NOMO-1 (cell line): Measurements from ENCODE around the gene OR10H1.
"Not testable (repeated sequence)": the region's sequence is repeated elsewhere in the genome, so short reads cannot be mapped to it uniquely, and the experiment has no call there.

Experiments
- DNase-seq, 2 experiments: peaks; one replicate each; lab custom pipeline; 2025; ENCODE audit not compliant: unreplicated experiment in 2 of 2; lab: John Stamatoyannopoulos, UW

OR10H1 gene

DNA sequence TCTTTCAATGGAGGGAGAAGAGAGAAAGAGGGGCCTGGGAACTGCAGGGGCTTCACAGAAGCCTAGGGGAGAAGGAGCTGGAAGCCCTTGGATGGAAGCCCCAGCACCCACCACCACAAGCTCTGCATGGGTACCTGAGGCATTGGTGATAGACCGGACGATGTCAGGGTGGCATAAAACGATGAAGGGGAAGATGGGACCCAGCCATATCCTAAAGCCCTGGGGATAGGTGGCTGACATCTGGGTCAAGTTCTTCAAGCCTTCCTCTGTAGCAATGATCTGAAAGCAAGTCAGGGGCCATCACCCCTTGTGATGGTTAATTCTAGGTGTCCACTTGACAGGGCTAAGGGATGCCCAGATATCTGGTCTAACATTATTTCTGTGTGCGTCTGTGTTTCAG lies 39.2 kb downstream of the OR10H1 start:
- no peak for DNase-seq

GRCh38 chr19:15775249-15775648 lies 40.2 kb downstream of the OR10H1 start:
- DNase-seq: no peak

- DNase-seq: not testable (repeated sequence)
These were observed 41.3 kb downstream of the OR10H1 start for GRCh38 chr19:15774159-15774558.

DNA sequence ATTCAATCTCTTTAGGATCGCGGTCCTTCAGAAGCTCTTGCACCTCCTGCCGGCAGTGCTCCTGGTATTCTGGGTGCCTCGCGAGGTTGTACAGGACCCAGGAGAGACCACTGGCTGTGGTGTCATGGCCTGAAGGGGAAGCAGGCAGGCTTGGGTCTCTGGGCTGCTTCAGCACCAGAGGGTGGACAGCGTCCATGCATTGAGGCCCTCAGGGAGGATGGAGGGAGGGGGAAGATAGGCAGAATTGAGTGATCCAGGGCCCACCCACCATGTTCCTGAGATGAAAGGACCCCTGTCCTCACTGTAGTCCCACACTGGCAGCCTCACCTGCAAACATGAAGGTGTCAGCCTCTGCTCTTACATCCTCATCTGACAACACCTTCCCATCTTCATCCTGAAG lies 45.9 kb downstream of the OR10H1 start:
- no peak for DNase-seq

- DNase-seq: no peak
These were observed 55.4 kb downstream of the OR10H1 start for GRCh38 chr19:15759962-15760565.

DNA sequence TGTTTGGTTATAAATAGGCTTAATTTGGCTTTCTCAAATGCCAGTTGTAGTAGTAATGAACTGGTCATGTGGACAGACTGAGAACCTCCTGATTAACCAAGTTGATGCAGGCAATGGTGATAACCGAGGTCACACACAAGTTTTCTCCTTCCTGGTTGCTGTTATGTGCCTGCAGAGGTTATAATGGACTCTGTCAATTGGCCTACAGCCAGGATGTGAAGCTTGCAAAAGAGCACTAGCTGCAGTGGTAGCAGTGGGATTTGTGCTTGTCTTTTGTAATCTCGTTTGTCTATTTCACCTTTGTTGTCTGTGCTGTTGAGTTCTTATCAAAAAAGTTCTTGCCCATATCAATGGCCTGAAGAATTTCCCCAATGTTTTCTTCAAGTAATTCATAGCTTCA lies 57.1 kb downstream of the OR10H1 start:
- DNase-seq: no peak
